SKM-1 treated with dmso at 0.1 percent for 144 hours (cell line): ENCODE data around the gene KANK4.
"Not testable (repeated sequence)": the region's sequence is repeated elsewhere in the genome, so short reads cannot be mapped to it uniquely, and the experiment has no call there.

Experiments
- DNase-seq: peaks from one replicate; lab custom pipeline; 2025; ENCODE audit not compliant: unreplicated experiment; lab: John Stamatoyannopoulos, UW

Gene KANK4

DNA sequence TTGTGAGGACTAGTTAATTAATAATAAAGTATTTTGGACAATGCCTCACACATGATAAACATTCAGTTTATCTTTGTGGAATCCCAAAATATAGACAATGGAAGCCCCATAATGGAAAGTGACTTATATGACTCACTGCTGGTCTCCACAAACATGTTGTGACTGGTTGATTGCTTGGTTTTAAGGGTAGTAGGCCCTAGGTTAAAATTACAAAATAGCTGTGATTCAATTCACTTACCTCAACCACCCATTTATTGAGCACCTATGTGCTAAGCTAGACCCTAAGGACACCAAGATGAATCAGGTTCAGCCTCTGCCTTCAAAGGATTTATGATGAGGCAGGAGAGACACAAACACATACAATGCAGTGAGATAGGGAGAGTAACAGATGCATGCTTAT, 42.4 kb downstream of the KANK4 start:
- no peak for DNase-seq

- no peak for DNase-seq
Measured at GRCh38 chr1:62274496-62275485, 44.4 kb downstream of the KANK4 start.

DNA sequence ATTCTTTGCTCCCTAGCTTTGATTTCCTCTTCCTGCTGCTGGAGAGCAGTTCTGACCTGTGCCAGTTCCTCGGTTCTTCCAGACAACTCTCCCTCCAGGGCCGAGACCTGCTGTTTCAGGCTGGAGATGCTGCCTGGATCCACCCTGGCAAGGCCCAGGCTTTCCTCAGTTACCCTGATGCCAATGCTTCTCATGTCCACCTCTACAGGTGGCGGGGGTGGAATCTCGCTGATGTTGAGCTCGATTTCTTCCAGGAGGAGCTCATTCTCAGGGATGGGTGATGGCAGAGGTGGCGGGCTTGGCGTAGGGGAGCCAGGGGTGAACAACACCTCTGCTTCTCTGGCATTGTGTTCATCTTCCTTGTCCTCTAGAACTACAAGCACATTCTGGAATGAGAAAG, 45.3 kb downstream of the KANK4 start:
- DNase-seq, result no peak

- no peak for DNase-seq
Measured at GRCh38 chr1:62271948-62272728, 47.1 kb downstream of the KANK4 start.

GRCh38 chr1:62271134-62271533, 48.1 kb downstream of the KANK4 start:
- no peak for DNase-seq

DNA sequence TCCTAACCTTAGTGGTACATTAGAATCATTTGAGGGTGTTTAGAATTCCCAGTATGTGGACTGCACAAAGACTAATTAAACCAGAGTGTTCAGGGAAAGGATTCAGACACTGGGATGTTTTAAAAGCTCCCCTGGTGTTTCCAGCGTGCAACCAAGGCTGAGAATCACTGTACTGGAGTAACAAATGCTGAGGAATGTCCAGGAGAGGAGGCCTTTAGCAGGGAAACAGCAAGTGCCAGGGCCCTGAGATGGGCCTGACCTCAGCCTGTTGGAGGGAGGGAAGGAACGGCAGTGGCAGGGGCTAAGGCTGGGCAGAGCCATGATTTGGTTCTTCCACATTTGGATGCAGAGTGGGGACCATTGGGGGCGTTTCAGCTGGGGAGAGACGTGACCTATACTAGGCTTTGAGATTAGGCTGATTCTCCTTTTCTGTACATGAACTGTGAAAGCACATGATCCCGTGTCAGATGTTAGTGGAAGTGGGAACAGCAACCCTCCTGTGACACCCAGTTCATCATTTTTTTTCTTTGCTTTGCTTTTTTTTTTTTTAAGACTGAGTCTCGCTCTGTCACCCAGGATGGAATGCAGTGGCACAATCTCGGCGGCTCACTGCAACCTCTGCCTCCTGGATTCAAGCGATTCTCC, 49.3 kb downstream of the KANK4 start:
- DNase-seq, result no peak

GRCh38 chr1:62269439-62269838, 49.8 kb downstream of the KANK4 start:
- DNase-seq, result no peak

DNA sequence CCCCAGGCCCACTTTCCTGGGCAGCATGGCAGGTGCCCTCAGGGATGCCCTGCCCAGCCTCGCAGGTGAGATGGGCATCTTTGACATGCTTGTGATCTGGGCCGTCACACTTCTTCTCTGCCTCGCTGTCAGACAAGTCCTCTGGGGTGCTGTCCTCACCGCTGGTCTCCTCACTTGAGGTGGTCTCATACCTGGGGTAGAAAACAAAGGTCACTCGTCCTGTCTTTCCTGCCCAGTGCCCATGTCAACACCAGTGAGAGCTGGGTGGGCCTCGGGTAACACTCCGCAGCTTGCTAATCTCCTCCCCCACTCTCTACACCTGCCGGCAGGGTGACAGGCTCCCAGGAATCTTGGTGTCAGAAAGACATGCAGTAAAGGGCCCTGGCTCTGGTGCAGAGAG, 50.9 kb downstream of the KANK4 start:
- DNase-seq, result no peak

DNA sequence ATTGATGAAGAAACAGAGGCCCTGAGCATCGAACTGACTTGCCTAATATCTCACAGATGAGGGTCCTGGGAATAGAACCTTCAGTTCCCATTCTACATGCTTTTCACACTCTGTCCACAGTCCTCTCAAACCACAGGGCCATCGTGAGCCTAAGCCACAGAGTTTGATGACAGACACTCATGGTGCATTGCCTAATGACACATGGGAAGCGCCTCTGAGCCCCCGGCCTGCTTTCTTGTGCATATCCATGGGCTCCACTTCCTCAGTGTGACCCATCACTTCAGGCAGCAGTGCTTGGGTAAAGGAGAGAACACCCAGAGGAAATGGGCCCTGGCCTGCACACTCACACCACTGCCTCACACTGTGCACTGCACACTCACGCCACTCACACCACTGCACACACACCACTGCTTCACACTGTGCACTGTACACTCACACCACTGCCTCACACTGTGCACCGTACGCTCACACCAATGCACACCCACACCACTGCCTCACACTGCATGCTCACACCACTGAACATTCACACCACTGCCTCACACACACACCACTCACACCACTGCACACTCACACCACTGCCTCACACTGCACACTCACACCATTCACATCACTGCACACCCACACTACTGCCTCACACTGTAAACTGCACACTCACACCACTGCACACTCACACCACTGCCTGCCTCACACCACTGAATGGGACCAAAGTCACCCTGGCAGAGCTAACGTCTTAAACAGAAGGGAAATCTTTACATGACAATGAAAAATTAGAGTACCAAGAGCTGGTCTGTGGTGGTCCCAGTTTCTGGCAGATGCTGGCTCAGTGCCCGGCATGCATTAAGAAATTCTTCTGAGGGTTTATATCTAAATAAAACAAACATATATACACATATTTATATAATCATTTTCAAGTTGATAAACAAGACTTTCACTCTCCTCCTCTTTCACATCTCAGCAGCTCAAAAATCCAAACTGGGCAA, 53.0 kb downstream of the KANK4 start:
- DNase-seq, result peak; percentile 21

DNA sequence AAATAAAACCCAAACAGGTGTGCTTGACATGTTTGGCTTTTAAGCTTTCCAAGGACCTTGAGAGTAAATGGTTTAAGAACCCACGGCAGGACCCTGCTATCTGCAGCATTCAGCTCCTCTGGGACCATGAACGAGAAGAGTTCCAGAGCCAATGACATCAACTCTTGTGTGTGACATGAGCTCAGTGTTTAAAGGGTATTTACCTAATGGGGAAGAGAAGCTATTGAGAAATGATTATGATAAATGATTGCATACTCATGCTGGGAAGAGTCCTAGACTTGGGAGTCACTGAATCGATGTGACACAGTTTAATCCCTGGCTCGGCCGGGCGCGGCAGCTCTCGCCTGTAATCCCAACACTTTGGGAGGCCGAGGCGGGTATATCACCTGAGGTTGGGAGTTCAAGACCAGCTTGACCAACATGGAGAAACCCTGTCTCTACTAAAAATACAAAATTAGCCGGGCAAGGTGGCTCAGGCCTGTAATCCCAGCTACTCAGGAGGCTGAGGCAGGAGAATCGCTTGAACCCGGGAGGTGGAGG, 55.4 kb downstream of the KANK4 start:
- no peak for DNase-seq

- no peak for DNase-seq
Measured at GRCh38 chr1:62263006-62263813, 56.0 kb downstream of the KANK4 start.

- no peak for DNase-seq
Measured at GRCh38 chr1:62260688-62261087, 58.5 kb downstream of the KANK4 start.

DNA sequence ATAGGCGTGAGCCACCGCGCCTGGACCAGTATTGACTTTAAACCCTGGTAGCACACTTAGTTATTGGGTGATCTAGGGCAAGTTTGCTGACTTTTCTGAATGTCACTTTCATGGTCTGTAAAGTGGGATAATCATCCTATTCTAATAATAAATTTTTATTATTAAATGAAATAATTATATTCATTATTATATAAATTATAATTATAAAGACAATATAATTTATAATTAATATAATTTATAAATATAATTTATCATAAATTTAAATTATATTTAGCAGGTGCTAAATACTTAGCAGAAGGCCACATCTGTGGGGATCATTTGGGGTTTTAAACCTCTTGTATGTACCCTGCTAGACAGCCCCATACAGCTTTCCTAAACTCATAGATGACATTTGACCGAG, 59.7 kb downstream of the KANK4 start:
- no peak for DNase-seq

- no peak for DNase-seq
Measured at GRCh38 chr1:62250126-62250726, 69.0 kb downstream of the KANK4 start.

DNA sequence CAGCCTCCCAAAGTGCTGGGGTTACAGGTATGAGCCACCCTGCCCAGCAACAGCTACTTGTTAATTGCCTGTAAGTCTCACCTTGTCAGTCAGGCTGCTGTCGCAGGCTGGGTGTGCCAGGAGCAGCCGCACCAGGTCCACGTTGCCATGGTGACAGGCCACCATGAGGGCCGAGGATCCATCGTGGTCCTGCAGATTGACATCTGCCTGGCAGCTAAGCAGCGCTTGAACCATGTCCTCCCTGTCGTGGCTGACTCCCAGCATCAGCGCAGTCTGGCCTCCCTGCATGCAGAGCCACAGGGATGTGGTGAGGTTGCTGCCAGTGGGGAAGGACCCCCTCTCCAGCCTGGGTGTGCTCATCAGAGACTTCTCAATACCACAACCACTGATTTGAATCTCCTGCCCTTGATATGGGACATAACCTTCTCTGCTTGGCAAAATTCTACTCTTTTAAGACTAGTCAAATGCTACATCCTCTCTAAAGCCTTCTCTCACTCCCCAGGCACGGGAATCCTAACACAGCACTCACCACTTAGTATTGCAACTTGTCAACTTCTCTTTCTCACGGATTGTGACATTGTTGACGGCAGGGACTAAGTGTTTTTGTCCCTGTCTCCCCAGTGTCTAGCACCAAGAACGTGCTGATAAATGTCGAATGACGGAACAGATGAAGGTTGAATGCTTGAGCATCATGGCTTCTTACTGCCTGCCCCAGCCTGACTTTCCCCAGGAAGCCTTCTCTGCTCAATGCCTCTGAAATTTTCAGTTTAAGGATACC, 71.7 kb downstream of the KANK4 start:
- no peak for DNase-seq

- DNase-seq, result no peak
Measured at GRCh38 chr1:62245201-62245600, 74.0 kb downstream of the KANK4 start.

GRCh38 chr1:62244380-62244779, 74.9 kb downstream of the KANK4 start:
- not testable (repeated sequence) for DNase-seq
